HG03354 (cell line): ENCODE data around the gene SBF2.
"Not testable (repeated sequence)": the region's sequence is repeated elsewhere in the genome, so short reads cannot be mapped to it uniquely, and the experiment has no call there.

Experiments
- ATAC-seq: cut with Tn5 transposase; IDR thresholded peaks from one replicate; pipeline ENCODE4 v1.9.1; 2021; ENCODE audit warnings: mild to moderate bottlenecking; ENCODE audit not compliant: unreplicated experiment, poor library complexity, severe bottlenecking

Gene SBF2

GRCh38 chr11:9943386-9944110 lies 350.5 kb downstream of the SBF2 start:
- no peak for ATAC-seq

GRCh38 chr11:9941991-9942390 lies 352.0 kb downstream of the SBF2 start:
- ATAC-seq = no peak

GRCh38 chr11:9939150-9939549 lies 354.9 kb downstream of the SBF2 start:
- ATAC-seq = not testable (repeated sequence)

GRCh38 chr11:9936754-9937153 lies 357.3 kb downstream of the SBF2 start:
- ATAC-seq = no peak

GRCh38 chr11:9932843-9933242 lies 361.2 kb downstream of the SBF2 start:
- ATAC-seq = not testable (repeated sequence)

GRCh38 chr11:9930562-9931331 lies 363.3 kb downstream of the SBF2 start:
- ATAC-seq = not testable (repeated sequence)

GRCh38 chr11:9927670-9928069 lies 366.3 kb downstream of the SBF2 start:
- no peak for ATAC-seq

- ATAC-seq = no peak
Observed at GRCh38 chr11:9923280-9923679, 370.7 kb downstream of the SBF2 start.

- ATAC-seq = no peak
Observed at GRCh38 chr11:9922806-9923205, 371.2 kb downstream of the SBF2 start.

GRCh38 chr11:9916480-9916879 lies 377.5 kb downstream of the SBF2 start:
- ATAC-seq = no peak

GRCh38 chr11:9914064-9914463 lies 380.0 kb downstream of the SBF2 start:
- no peak for ATAC-seq

GRCh38 chr11:9905960-9906791 lies 387.8 kb downstream of the SBF2 start:
- ATAC-seq = no peak

- no peak for ATAC-seq
Observed at GRCh38 chr11:9905501-9905951, 388.5 kb downstream of the SBF2 start.

- no peak for ATAC-seq
Observed at GRCh38 chr11:9903579-9903978, 390.4 kb downstream of the SBF2 start.

GRCh38 chr11:9901943-9902342 lies 392.1 kb downstream of the SBF2 start:
- ATAC-seq = no peak

- not testable (repeated sequence) for ATAC-seq
Observed at GRCh38 chr11:9900253-9900652, 393.8 kb downstream of the SBF2 start.

- ATAC-seq = no peak
Observed at GRCh38 chr11:9899676-9900075, 394.3 kb downstream of the SBF2 start.

GRCh38 chr11:9896902-9897301 lies 397.1 kb downstream of the SBF2 start:
- no peak for ATAC-seq

- no peak for ATAC-seq
Observed at GRCh38 chr11:9895006-9895405, 399.0 kb downstream of the SBF2 start.

GRCh38 chr11:9893474-9893873 lies 400.5 kb downstream of the SBF2 start:
- no peak for ATAC-seq
